Fibroblast of lung (primary cell): ENCODE data around the gene ATP10B. TPM values are rescaled to one million over a fixed set of nuclear protein-coding genes. Genes with fewer than 3 reads are reported as not detected.

Source experiments
- DNase-seq, 2 donors: peaks; one replicate each; pipeline versions ENCODE4 v3.0.0 to v3.0.0-alpha.2; 2010; ENCODE audit warnings: low read depth in 2 of 2
- H2AFZ ChIP-seq: 2 replicates; pipeline ENCODE4 v1.5.1; 2012; ENCODE audit warnings: low read length, control low read depth, inconsistent platforms
- H3K27ac ChIP-seq: 2 replicates; pipeline ENCODE4 v1.5.1; 2011; ENCODE audit warnings: low read length, control low read depth; ENCODE audit not compliant: insufficient read depth
- H3K27me3 ChIP-seq: 2 replicates; pipeline ENCODE4 v1.5.1; 2011; ENCODE audit warnings: mild to moderate bottlenecking, low read length; ENCODE audit not compliant: control insufficient read depth, insufficient read depth
- H3K36me3 ChIP-seq: 2 replicates; pipeline ENCODE4 v1.5.1; 2011; ENCODE audit warnings: low read length; ENCODE audit not compliant: control insufficient read depth, insufficient read depth
- H3K4me1 ChIP-seq: 2 replicates; pipeline ENCODE4 v1.5.1; 2011; ENCODE audit warnings: low read length; ENCODE audit not compliant: control insufficient read depth, insufficient read depth; ENCODE audit errors: extremely low read depth
- H3K4me2 ChIP-seq: 2 replicates; pipeline ENCODE4 v1.5.1; 2011; ENCODE audit warnings: low read length, control low read depth; ENCODE audit not compliant: insufficient read depth; ENCODE audit errors: extremely low read depth
- H3K4me3 ChIP-seq, 4 experiments: fragments of 200-600 bp in 1 of 4; sonication (generic) in 1 of 4; replicated peaks in 1 of 4; 2 replicates each; pipeline ENCODE4 v1.5.1; 2011 to 2016; ENCODE audit warnings: low read length in 4 of 4, low read depth in 3 of 4, mild to moderate bottlenecking in 3 of 4, control low read depth in 2 of 4, inconsistent platforms in 1 of 4, mixed read lengths in 1 of 4; ENCODE audit not compliant: insufficient read depth in 1 of 4; ENCODE audit errors: control extremely low read depth in 1 of 4
- H3K79me2 ChIP-seq: 2 replicates; pipeline ENCODE4 v1.5.1; 2012; ENCODE audit warnings: mild to moderate bottlenecking, low read length, inconsistent platforms; ENCODE audit not compliant: control insufficient read depth, insufficient read depth
- H3K9ac ChIP-seq: 2 replicates; pipeline ENCODE4 v1.5.1; 2011; ENCODE audit warnings: mild to moderate bottlenecking, low read length, control low read depth; ENCODE audit not compliant: insufficient read depth
- H3K9me3 ChIP-seq: 2 replicates; pipeline ENCODE4 v1.5.1; 2012; ENCODE audit warnings: low read depth, low read length; ENCODE audit not compliant: control insufficient read depth, insufficient read depth
- H4K20me1 ChIP-seq: 2 replicates; pipeline ENCODE4 v1.5.1; 2011; ENCODE audit warnings: low read length; ENCODE audit not compliant: control insufficient read depth, insufficient read depth; ENCODE audit errors: extremely low read depth
- CTCF ChIP-seq, 2 donors: IDR thresholded peaks in 1 of 2; conservative IDR thresholded peaks in 1 of 2; 1 replicate in 1 of 2; 2 replicates in 1 of 2; pipeline ENCODE4 v1.5.1; 2011 to 2012; ENCODE audit warnings: low read length in 2 of 2, control low read depth in 1 of 2, inconsistent platforms in 1 of 2, low read depth in 1 of 2, mild to moderate bottlenecking in 1 of 2
- EZH2 ChIP-seq: IDR thresholded peaks from 2 replicates; pipeline ENCODE4 v1.5.1; 2012; ENCODE audit warnings: low read length, control low read depth, mild to moderate bottlenecking; ENCODE audit errors: missing control alignments
- polyA plus RNA-seq, 2 donors: library from polyadenylated mRNA; depleted of rRNA in 1 of 2; stranded (reverse) in 1 of 2; unstranded in 1 of 2; fragments of >200 nt; gene quantifications; 2 replicates each; pipeline ENCODE4 v1.2.1, GENCODE V29; 2011 to 2012; ENCODE audit warnings: missing spikeins in 1 of 2
- total RNA-seq: library from RNA; depleted of rRNA; stranded (reverse); fragments of >200 nt; gene quantifications from 2 replicates; pipeline ENCODE4 v1.2.1, GENCODE V29; 2014

Gene ATP10B
- total and polyA plus RNA-seq, 2 donors (not counting 1 experiment from before 2014, with no cell fraction given) = not detected

DNA sequence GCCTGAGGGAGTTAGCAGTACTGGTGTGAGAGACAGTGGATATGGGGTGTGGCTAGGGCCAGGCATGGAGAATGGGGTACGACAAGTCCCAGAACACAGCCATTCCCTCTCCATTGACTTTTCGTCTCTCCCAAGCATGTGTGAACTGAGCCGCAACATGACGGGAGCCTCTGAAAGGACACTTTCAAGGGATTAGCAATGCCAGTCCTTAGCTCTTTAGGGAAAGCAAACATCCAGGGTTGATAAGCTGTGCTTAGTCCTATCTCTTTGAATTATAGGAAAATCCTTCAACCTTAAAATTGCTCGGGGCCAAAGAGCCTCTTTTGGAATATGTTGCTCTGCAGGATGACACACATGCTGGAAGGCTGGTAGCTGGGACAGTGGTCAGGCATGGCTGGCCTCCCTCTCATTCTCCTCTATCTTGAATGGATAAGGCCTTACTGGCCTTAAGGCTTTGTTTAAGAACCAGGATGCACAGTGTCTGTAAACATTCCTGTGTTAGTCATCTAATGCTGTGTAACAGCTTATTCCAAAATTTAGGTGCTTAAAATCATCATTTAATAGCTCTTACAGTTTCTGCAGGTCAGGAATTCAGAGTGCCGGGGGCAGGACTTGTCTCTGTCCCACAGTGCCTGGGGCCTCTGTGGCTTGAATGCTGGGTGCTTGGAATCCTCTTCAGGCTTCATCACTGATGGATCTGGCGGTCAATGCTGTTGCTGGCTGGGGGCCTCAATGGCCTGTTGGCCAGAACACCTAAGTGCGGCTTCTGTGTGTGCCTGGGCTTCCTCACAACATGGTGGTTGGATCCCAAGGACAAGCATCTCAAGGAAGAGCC lies 335.1 kb downstream of the ATP10B start:
- H3K9me3 ChIP-seq = no peaks in the 10 kb centered on the region
- no peak overlapping the region for H2AFZ ChIP-seq
- no peak for TF ChIP-seq EZH2
- H3K9ac ChIP-seq = no peak overlapping the region
- no peaks in the 10 kb centered on the region for H3K79me2 ChIP-seq
- H3K27ac ChIP-seq = no peak overlapping the region
- H4K20me1 ChIP-seq = no peaks in the 10 kb centered on the region
- no peaks in the 10 kb centered on the region for H3K4me1 ChIP-seq
- H3K4me3 ChIP-seq = no peak overlapping the region
- H3K27me3 ChIP-seq = no peaks in the 10 kb centered on the region
- H3K4me2 ChIP-seq = no peak overlapping the region
- no peaks in the 10 kb centered on the region for H3K36me3 ChIP-seq
- no peak for DNase-seq

DNA sequence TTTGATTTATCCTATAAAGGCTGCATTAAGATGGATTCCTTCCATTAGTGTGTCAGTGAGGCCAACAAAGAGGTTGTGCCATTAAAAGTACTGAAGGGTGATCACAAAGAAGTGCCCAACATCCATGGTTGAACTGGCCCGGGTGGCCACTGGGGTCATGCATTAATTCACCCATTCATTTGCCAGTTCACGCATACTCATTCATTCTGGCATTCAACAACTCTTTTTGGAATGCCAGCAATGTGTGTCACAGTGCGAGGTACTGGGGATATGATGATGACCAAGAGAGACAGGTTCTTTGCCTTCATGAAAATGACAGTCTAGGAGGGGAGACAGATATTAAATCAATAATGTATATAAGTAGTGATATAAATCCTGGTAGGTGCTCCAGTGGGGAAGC lies 337.1 kb downstream of the ATP10B start:
- H3K4me2 ChIP-seq = no peak overlapping the region
- no peak overlapping the region for H3K9ac ChIP-seq
- H3K4me3 ChIP-seq = no peak overlapping the region
- H4K20me1 ChIP-seq = no peaks in the 10 kb centered on the region
- H3K27me3 ChIP-seq = no peaks in the 10 kb centered on the region
- H3K36me3 ChIP-seq = no peaks in the 10 kb centered on the region
- no peaks in the 10 kb centered on the region for H3K79me2 ChIP-seq
- no peaks in the 10 kb centered on the region for H3K9me3 ChIP-seq
- H3K4me1 ChIP-seq = no peaks in the 10 kb centered on the region
- TF ChIP-seq CTCF (conservative IDR thresholded peaks at IDR 0.05 in 1 of 2, IDR thresholded peaks at IDR 0.05 in 1 of 2; ENCODE audit: low read depth in 1 of 2, low read length in 2 of 2) = no peak
- no peak for TF ChIP-seq EZH2
- no peak overlapping the region for H3K27ac ChIP-seq
- DNase-seq = no peak
- H2AFZ ChIP-seq = no peak overlapping the region

DNA sequence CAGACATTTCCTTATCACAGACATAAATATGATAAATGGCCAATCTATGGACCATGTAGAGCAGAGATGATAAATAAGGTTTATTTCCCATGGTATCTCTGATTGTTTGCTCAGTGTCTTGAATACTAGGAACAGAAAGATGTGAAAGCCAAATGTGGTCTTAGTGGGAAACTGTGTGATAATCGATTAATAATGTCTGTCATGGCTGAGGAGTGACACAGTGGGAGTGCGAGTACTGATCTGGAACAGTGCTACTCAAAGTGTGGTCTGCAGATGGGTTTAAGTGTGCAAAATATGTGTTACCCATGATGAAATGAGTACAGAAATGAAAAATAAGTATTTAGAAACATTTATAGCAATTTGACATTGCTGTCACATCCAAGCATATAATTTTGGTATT lies 337.8 kb downstream of the ATP10B start:
- Histone ChIP-seq H3K4me1 (no peaks in the 10 kb centered on the region), H3K36me3 (no peaks in the 10 kb centered on the region), H4K20me1 (no peaks in the 10 kb centered on the region), H3K4me2 (no peak overlapping the region), H2AFZ (no peak overlapping the region), H3K9me3 (no peaks in the 10 kb centered on the region), H3K4me3 (no peak overlapping the region), H3K9ac (no peak overlapping the region), H3K79me2 (no peaks in the 10 kb centered on the region), H3K27ac (no peak overlapping the region), H3K27me3 (no peaks in the 10 kb centered on the region)
- no peak for TF ChIP-seq CTCF (conservative IDR thresholded peaks at IDR 0.05 in 1 of 2, IDR thresholded peaks at IDR 0.05 in 1 of 2; ENCODE audit: low read depth in 1 of 2, low read length in 2 of 2)
- TF ChIP-seq EZH2 = no peak
- no peak for DNase-seq
